GM06990 (cell line): ENCODE data around the gene RILPL1.
A peak's percentile ranks its signal among the peaks of the same experiment; 100 is the strongest.
"Not testable (repeated sequence)": the region's sequence is repeated elsewhere in the genome, so short reads cannot be mapped to it uniquely, and the experiment has no call there.

Experiments
- DNase-seq: peaks from one replicate; pipeline ENCODE4 v3.0.0-alpha.2; 2011; ENCODE audit not compliant: insufficient read length; ENCODE audit errors: extremely low read depth
- H3K27me3 ChIP-seq: replicated peaks from 2 replicates; pipeline ENCODE4 v1.6.0; 2011; ENCODE audit warnings: low read length; ENCODE audit not compliant: control insufficient read depth, insufficient read depth
- H3K36me3 ChIP-seq: 2 replicates; pipeline ENCODE4 v1.5.1; 2011; ENCODE audit warnings: low read length; ENCODE audit not compliant: control insufficient read depth, insufficient read depth
- H3K4me3 ChIP-seq: replicated peaks from 2 replicates; pipeline ENCODE4 v1.5.1; 2011; ENCODE audit warnings: low read depth, mild to moderate bottlenecking, control low read depth, low read length
- TF ChIP-seq, protein P1 (sequence below): IDR thresholded peaks from 2 replicates; pipeline ENCODE4 v1.5.1; 2011; ENCODE audit warnings: low read length, control low read depth, mild to moderate bottlenecking, inconsistent platforms; ENCODE audit not compliant: insufficient read depth, poor library complexity, severe bottlenecking

The RILPL1 gene, protein sequence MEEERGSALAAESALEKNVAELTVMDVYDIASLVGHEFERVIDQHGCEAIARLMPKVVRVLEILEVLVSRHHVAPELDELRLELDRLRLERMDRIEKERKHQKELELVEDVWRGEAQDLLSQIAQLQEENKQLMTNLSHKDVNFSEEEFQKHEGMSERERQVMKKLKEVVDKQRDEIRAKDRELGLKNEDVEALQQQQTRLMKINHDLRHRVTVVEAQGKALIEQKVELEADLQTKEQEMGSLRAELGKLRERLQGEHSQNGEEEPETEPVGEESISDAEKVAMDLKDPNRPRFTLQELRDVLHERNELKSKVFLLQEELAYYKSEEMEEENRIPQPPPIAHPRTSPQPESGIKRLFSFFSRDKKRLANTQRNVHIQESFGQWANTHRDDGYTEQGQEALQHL

GRCh38 chr12:123533672-123534643 lies at the start of gene RILPL1:
Gene RILPL1, minus strand, starts transcription at chr12:123533719. Its CDS starts 237 bp downstream, at chr12:123533482.
- DNase-seq = peak; percentile 56
- Histone ChIP-seq H3K4me3 (peak within 1 kb of the TSS; percentile 62), H3K36me3 (no peaks in the 10 kb centered on the region), H3K27me3 (no peaks in the 10 kb centered on the region; the same call in 1 of the 2 replicates)
- TF ChIP-seq, protein P1, sequence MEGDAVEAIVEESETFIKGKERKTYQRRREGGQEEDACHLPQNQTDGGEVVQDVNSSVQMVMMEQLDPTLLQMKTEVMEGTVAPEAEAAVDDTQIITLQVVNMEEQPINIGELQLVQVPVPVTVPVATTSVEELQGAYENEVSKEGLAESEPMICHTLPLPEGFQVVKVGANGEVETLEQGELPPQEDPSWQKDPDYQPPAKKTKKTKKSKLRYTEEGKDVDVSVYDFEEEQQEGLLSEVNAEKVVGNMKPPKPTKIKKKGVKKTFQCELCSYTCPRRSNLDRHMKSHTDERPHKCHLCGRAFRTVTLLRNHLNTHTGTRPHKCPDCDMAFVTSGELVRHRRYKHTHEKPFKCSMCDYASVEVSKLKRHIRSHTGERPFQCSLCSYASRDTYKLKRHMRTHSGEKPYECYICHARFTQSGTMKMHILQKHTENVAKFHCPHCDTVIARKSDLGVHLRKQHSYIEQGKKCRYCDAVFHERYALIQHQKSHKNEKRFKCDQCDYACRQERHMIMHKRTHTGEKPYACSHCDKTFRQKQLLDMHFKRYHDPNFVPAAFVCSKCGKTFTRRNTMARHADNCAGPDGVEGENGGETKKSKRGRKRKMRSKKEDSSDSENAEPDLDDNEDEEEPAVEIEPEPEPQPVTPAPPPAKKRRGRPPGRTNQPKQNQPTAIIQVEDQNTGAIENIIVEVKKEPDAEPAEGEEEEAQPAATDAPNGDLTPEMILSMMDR = no peak

- TF ChIP-seq, protein P1 = no peak
- no peaks in the 10 kb centered on the region for H3K27me3 ChIP-seq
- no peaks in the 10 kb centered on the region; the same call in 1 of the 2 replicates for H3K36me3 ChIP-seq
- no peak for DNase-seq
- H3K4me3 ChIP-seq = no peak overlapping the region
Measured at GRCh38 chr12:123580772-123581171, 47.3 kb upstream of the RILPL1 start.

DNA sequence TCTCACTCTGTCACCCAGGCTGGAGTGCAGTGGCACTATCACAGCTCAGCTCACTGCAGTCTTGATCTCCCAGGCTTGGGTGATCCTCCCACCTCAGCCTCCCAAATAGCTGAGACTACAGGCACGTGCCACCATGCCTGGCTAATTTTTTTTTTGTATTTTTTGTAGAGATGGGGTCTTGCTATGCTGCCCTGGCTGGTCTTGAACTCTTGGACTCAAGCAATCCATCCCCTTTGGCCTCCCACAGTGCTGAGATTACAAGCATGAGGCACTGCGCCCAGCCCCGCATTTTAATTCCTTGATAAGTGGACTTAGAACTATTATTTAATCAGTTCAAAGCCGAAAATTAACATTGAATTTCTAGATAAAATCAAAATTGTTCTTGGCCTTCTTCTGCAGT lies 45.3 kb upstream of the RILPL1 start:
- not testable (repeated sequence) for DNase-seq, H3K36me3 ChIP-seq, H3K27me3 ChIP-seq, H3K4me3 ChIP-seq

GRCh38 chr12:123578243-123578642 lies 44.7 kb upstream of the RILPL1 start:
- Histone ChIP-seq H3K4me3 (no peak overlapping the region), H3K27me3 (no peaks in the 10 kb centered on the region), H3K36me3 (no peaks in the 10 kb centered on the region; the same call in 1 of the 2 replicates)
- TF ChIP-seq, protein P1 = no peak
- DNase-seq = no peak

- Histone ChIP-seq H3K4me3 (no peak overlapping the region), H3K36me3 (no peaks in the 10 kb centered on the region; the same call in 1 of the 2 replicates), H3K27me3 (no peaks in the 10 kb centered on the region)
- no peak for DNase-seq
- TF ChIP-seq, protein P1 = no peak
Measured at GRCh38 chr12:123576611-123577010, 43.1 kb upstream of the RILPL1 start.

GRCh38 chr12:123573870-123574269 lies 40.4 kb upstream of the RILPL1 start:
- no peak overlapping the region for H3K4me3 ChIP-seq
- TF ChIP-seq, protein P1 = no peak
- H3K36me3 ChIP-seq = no peaks in the 10 kb centered on the region; the same call in 1 of the 2 replicates
- no peak for DNase-seq
- H3K27me3 ChIP-seq = no peaks in the 10 kb centered on the region
